ENCODE measurements around the gene KRT71.

Gene KRT71

DNA sequence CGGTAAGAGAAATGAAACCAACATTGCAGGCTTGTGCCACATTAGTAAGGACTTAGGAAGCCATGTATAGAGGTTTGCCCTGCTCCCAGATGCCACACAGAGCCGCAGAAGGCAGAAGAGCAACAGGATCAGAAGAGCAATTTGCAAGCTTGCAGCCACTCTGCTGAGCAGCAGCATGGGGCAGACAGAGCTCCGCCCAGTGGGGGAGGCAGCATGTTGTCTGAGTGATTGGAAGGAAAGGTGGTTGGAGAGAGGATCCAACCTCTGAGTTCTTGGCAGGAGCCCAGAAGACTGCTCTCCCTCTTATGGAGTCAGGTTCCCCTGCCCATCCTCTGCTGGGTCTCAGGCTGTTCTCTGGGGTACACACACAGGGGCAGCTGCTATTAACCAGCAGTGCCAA lies 57.6 kb downstream of the KRT71 start:
- ChIA-PET POLR2A (no interaction called here), CTCF (no interaction called here)
- no peak for TF ChIP-seq CTBP1 (IDR thresholded peaks at IDR 0.05; ENCODE audit: borderline replicate concordance)
- no peak for TF ChIP-seq BHLHE40 (IDR thresholded peaks at IDR 0.05; ENCODE audit: borderline replicate concordance)
- no peak for TF ChIP-seq PKNOX1 (IDR thresholded peaks at IDR 0.05)
- TF ChIP-seq ARNT (IDR thresholded peaks at IDR 0.05), result no peak
- no peak for TF ChIP-seq L3MBTL2 (conservative IDR thresholded peaks at IDR 0.05)
- no peak for TF ChIP-seq NFRKB (IDR thresholded peaks at IDR 0.05)
- no peak for TF ChIP-seq LEF1 (IDR thresholded peaks at IDR 0.05; ENCODE audit: borderline replicate concordance)
- no peak for TF ChIP-seq ELF4 (IDR thresholded peaks at IDR 0.05)
- TF ChIP-seq HDGF (IDR thresholded peaks at IDR 0.05; ENCODE audit: borderline replicate concordance), result no peak
- TF ChIP-seq FOXM1 (IDR thresholded peaks at IDR 0.05; ENCODE audit: borderline replicate concordance), result no peak
- peak; percentile 27 for DNase-seq (ENCODE audit: extremely low spot score)

- CTCF ChIA-PET, result no interaction called here
- POLR2A ChIA-PET, result no interaction called here
- DNase-seq (ENCODE audit: extremely low spot score), result no peak
- no peak for TF ChIP-seq ELF4 (IDR thresholded peaks at IDR 0.05)
- no peak for TF ChIP-seq ARNT (IDR thresholded peaks at IDR 0.05)
- TF ChIP-seq TARDBP (IDR thresholded peaks at IDR 0.05), result no peak
- no peak for TF ChIP-seq NFRKB (IDR thresholded peaks at IDR 0.05)
- no peak for TF ChIP-seq CTBP1 (IDR thresholded peaks at IDR 0.05; ENCODE audit: borderline replicate concordance)
- no peak for TF ChIP-seq FOXK2 (IDR thresholded peaks at IDR 0.05)
- TF ChIP-seq HDGF (IDR thresholded peaks at IDR 0.05; ENCODE audit: borderline replicate concordance), result no peak
- TF ChIP-seq FOXM1 (IDR thresholded peaks at IDR 0.05; ENCODE audit: borderline replicate concordance), result no peak
- no peak for TF ChIP-seq LEF1 (IDR thresholded peaks at IDR 0.05; ENCODE audit: borderline replicate concordance)
- no peak for TF ChIP-seq SP1 (IDR thresholded peaks at IDR 0.05)
Measured at GRCh38 chr12:52494518-52494917, 58.4 kb downstream of the KRT71 start.

GRCh38 chr12:52494100-52494499 lies 58.8 kb downstream of the KRT71 start:
- CTCF ChIA-PET, result no interaction called here
- POLR2A ChIA-PET, result no interaction called here
- no peak for DNase-seq (ENCODE audit: extremely low spot score)
- no peak for TF ChIP-seq FOXM1 (IDR thresholded peaks at IDR 0.05; ENCODE audit: borderline replicate concordance)
- TF ChIP-seq FOXK2 (IDR thresholded peaks at IDR 0.05), result no peak
- no peak for TF ChIP-seq ARNT (IDR thresholded peaks at IDR 0.05)
- no peak for TF ChIP-seq FOXA1 (IDR thresholded peaks at IDR 0.05)
- no peak for TF ChIP-seq ELF4 (IDR thresholded peaks at IDR 0.05)
- TF ChIP-seq PKNOX1 (IDR thresholded peaks at IDR 0.05), result no peak
- TF ChIP-seq SP1 (IDR thresholded peaks at IDR 0.05), result no peak
- no peak for TF ChIP-seq TARDBP (IDR thresholded peaks at IDR 0.05)
- TF ChIP-seq ZNF384 (IDR thresholded peaks at IDR 0.05), result no peak
- TF ChIP-seq CTBP1 (IDR thresholded peaks at IDR 0.05; ENCODE audit: borderline replicate concordance), result no peak
- TF ChIP-seq NFRKB (IDR thresholded peaks at IDR 0.05), result no peak
- no peak for TF ChIP-seq L3MBTL2 (conservative IDR thresholded peaks at IDR 0.05)
- no peak for TF ChIP-seq BHLHE40 (IDR thresholded peaks at IDR 0.05; ENCODE audit: borderline replicate concordance)
- TF ChIP-seq HDGF (IDR thresholded peaks at IDR 0.05; ENCODE audit: borderline replicate concordance), result no peak
- no peak for TF ChIP-seq LEF1 (IDR thresholded peaks at IDR 0.05; ENCODE audit: borderline replicate concordance)
- no peak for TF ChIP-seq SUZ12 (IDR thresholded peaks at IDR 0.05)

Data from HEK293T (cell line).